Spleen (tissue), 11 donors: Measurements from ENCODE around the gene KIF21A. TPM values are rescaled to one million over a fixed set of nuclear protein-coding genes. Genes with fewer than 3 reads are reported as not detected.

ENCODE experiments used
- DNase-seq: peaks from one replicate; pipeline ENCODE4 v3.0.0-alpha.2; 2020
- H3K27ac ChIP-seq, 8 donors: fragments of 200-600 bp; sonication (generic) in 7 of 8; 1 replicate in 4 of 8; 2 replicates in 4 of 8; pipeline versions ENCODE4 v1.5.0 to v1.8.0; 2016 to 2021; ENCODE audit warnings: inconsistent platforms in 4 of 8, mild to moderate bottlenecking in 4 of 8, moderate library complexity in 1 of 8
- H3K27me3 ChIP-seq, 7 donors: fragments of 200-600 bp; sonication (generic) in 6 of 7; replicated peaks in 1 of 7; 1 replicate in 4 of 7; 2 replicates in 3 of 7; pipeline versions ENCODE4 v1.5.0 to v1.8.0; 2016 to 2021; ENCODE audit warnings: inconsistent platforms in 3 of 7, mild to moderate bottlenecking in 1 of 7
- H3K36me3 ChIP-seq, 6 donors: fragments of 200-600 bp; sonication (generic) in 5 of 6; 1 replicate in 4 of 6; 2 replicates in 2 of 6; pipeline versions ENCODE4 v1.5.0 to v1.8.0; 2016 to 2021; ENCODE audit warnings: inconsistent platforms in 2 of 6
- H3K4me1 ChIP-seq, 6 donors: fragments of 200-600 bp; sonication (generic) in 5 of 6; 1 replicate in 3 of 6; 2 replicates in 3 of 6; pipeline versions ENCODE4 v1.5.0 to v1.8.0; 2016 to 2021; ENCODE audit warnings: inconsistent platforms in 3 of 6
- H3K4me3 ChIP-seq, 8 donors: fragments of 200-600 bp; sonication (generic) in 7 of 8; 1 replicate in 4 of 8; 2 replicates in 4 of 8; pipeline versions ENCODE4 v1.5.0 to v1.8.0; 2016 to 2021; ENCODE audit warnings: inconsistent platforms in 4 of 8, mild to moderate bottlenecking in 4 of 8, moderate library complexity in 2 of 8
- H3K9me3 ChIP-seq, 8 donors: fragments of 200-600 bp; sonication (generic) in 7 of 8; 1 replicate in 4 of 8; 2 replicates in 4 of 8; pipeline versions ENCODE4 v1.5.0 to v1.8.0; 2016 to 2021; ENCODE audit warnings: inconsistent platforms in 4 of 8
- CTCF ChIP-seq, 11 experiments: fragments of 200-600 bp in 7 of 11; fragments of 450-650 bp in 4 of 11; sonication (generic) in 4 of 11; IDR thresholded peaks in 8 of 11; conservative IDR thresholded peaks in 3 of 11; 1 replicate in 7 of 11; 2 replicates in 4 of 11; pipeline versions ENCODE4 v1.4.0 to v1.8.0; 2016 to 2021; ENCODE audit warnings: antibody characterized with exemption in 11 of 11, inconsistent platforms in 4 of 11, mild to moderate bottlenecking in 1 of 11
- POLR2A ChIP-seq, 3 donors: fragments of 450-650 bp; IDR thresholded peaks; one replicate each; pipeline ENCODE4 v1.5.1; 2017; ENCODE audit warnings: antibody characterized with exemption in 3 of 3, mild to moderate bottlenecking in 1 of 3
- POLR2AphosphoS5 ChIP-seq, 3 donors: sonication (generic); formaldehyde crosslinking; IDR thresholded peaks; one replicate each; pipeline ENCODE4 v1.5.1; 2017; ENCODE audit warnings: antibody characterized with exemption in 3 of 3
- WGBS, 5 donors: extraction: QIAGEN DNeasy Blood & Tissue Kit in 3 of 5; methylation state at CpG; one replicate each; pipeline versions ENCODE4 v1.1.5 to v1.1.7; 2013 to 2018; 5-methylcytosine and 5-hydroxymethylcytosine counted together
- intact Hi-C: fragments of 100-400 bp; cut with DNase I; formaldehyde crosslinking; loops from one replicate; pipeline ENCODE4 v1.15.0; 2023; ENCODE audit warnings: low total_unique reads
- polyA plus RNA-seq, 3 donors: library from polyadenylated mRNA; stranded (reverse); fragments of 200-250 nt; gene quantifications; one replicate each; pipeline ENCODE4 v1.2.1, GENCODE V29; 2013
- total RNA-seq, 7 donors: library from RNA; depleted of rRNA in 3 of 7; stranded (reverse); fragments of >200 nt in 3 of 7; fragmentation: NEBNext Ultra II Directional in 4 of 7; extraction: Animal tissue kit (Norgen Biotek cat#: 25700) in 4 of 7; gene quantifications; one replicate each; pipeline versions ENCODE4 v1.1.0 to v1.2.1, GENCODE V29; 2016 to 2021
- donor health status: healthy with polysubstance abuse.
- donor health status: DM: no; HTN: no; CAD: no; lungs with moderate emphysema.
- donor health status: DM: no; HTN: no; CAD: no.
- donor health status: Bipolar disorder and iron deficiency.
- donor health status: healthy.
- donor health status: DM: no; HTN: no; CAD: no.
- donor health status: DM: yes; HTN: yes; CAD: no.

Gene KIF21A
- total and polyA plus RNA-seq, 10 donors = 1.0 to 47.1 (median 11.8) TPM

GRCh38 chr12:39269492-39269891 lies 173.4 kb downstream of the KIF21A start:
- no peak for TF ChIP-seq CTCF (IDR thresholded peaks at IDR 0.05 in 8 of 11, conservative IDR thresholded peaks at IDR 0.05 in 3 of 11)
- no peak for TF ChIP-seq POLR2AphosphoS5 (IDR thresholded peaks at IDR 0.05)
- no peak for TF ChIP-seq POLR2A (IDR thresholded peaks at IDR 0.05)
- Histone ChIP-seq H3K27me3 (no peaks in the 10 kb centered on the region), H3K36me3 (no peaks in the 10 kb centered on the region), H3K9me3 (no peaks in the 10 kb centered on the region), H3K4me3 (no peak overlapping the region), H3K4me1 (no peaks in the 10 kb centered on the region), H3K27ac (no peak overlapping the region)
- intact Hi-C loops = no loop called here
- WGBS, 5 donors = 87 to 92% (median 89%) methylated on average over 5 of the region's 5 CpGs
- no peak for DNase-seq

- no peaks in the 10 kb centered on the region for H3K9me3 ChIP-seq
- no peaks in the 10 kb centered on the region for H3K4me1 ChIP-seq
- H3K36me3 ChIP-seq = no peaks in the 10 kb centered on the region
- TF ChIP-seq POLR2A (IDR thresholded peaks at IDR 0.05) (no peak), POLR2AphosphoS5 (IDR thresholded peaks at IDR 0.05) (no peak), CTCF (IDR thresholded peaks at IDR 0.05 in 8 of 11, conservative IDR thresholded peaks at IDR 0.05 in 3 of 11) (no peak)
- intact Hi-C loops = no loop called here
- H3K27me3 ChIP-seq = no peaks in the 10 kb centered on the region
- no peak overlapping the region for H3K27ac ChIP-seq
- WGBS, 5 donors = 62 to 86% (median 76%) methylated on average over 1 of the region's 1 CpG
- no peak overlapping the region for H3K4me3 ChIP-seq
- DNase-seq = no peak
Measured at GRCh38 chr12:39267886-39268285, 175.0 kb downstream of the KIF21A start.

GRCh38 chr12:39252628-39253027 lies 190.3 kb downstream of the KIF21A start:
- intact Hi-C loops = no loop called here
- H3K4me3 ChIP-seq = no peak overlapping the region
- no peak for TF ChIP-seq POLR2AphosphoS5 (IDR thresholded peaks at IDR 0.05)
- TF ChIP-seq POLR2A (IDR thresholded peaks at IDR 0.05) = no peak
- H3K27me3 ChIP-seq = no peaks in the 10 kb centered on the region
- H3K27ac ChIP-seq = no peak overlapping the region
- H3K9me3 ChIP-seq = peaks cover 0 to 13% (median 0%) of the 10 kb centered on the region in 8 donors
- no peak for DNase-seq
- H3K36me3 ChIP-seq = no peaks in the 10 kb centered on the region
- H3K4me1 ChIP-seq = no peaks in the 10 kb centered on the region
- WGBS, 5 donors = 60 to 83% (median 66%) methylated on average over 1 of the region's 1 CpG

Other genes with a start within 250 kb of the KIF21A start
- gene ABCD2, start 176.7 kb upstream of the KIF21A start, total RNA-seq = 1 to 10 TPM; 1.7 to 3.4 (median 2.6) TPM
- under 1 TPM; 0.38 to 0.44 (median 0.41) TPM for gene ABCD2, start 176.7 kb upstream of the KIF21A start, polyA plus RNA-seq